NB4 (cell line): ENCODE data around the gene DUSP7.

Source experiments
- CTCF ChIP-seq: IDR thresholded peaks from one replicate; pipeline ENCODE4 v1.5.1; 2012; ENCODE audit warnings: low read depth, low read length
- MAX ChIP-seq: IDR thresholded peaks from 2 replicates; pipeline ENCODE4 v1.6.1; 2011; ENCODE audit warnings: low read depth, low read length
- POLR2A ChIP-seq: IDR thresholded peaks from 2 replicates; pipeline ENCODE4 v1.6.1; 2011; ENCODE audit warnings: mild to moderate bottlenecking; ENCODE audit not compliant: insufficient read length; ENCODE audit errors: extremely low read depth

- TF ChIP-seq CTCF (no peak), MAX (no peak), POLR2A (no peak)
Measured at GRCh38 chr3:52067526-52067925, 11.2 kb upstream of the DUSP7 start.
